Measurements from ENCODE around the gene MIX23. TPM values are rescaled to one million over a fixed set of nuclear protein-coding genes. Genes with fewer than 3 reads are reported as not detected.

The MIX23 gene
- polyA plus RNA-seq, 1 experiment = 21.7 TPM

GRCh38 chr3:122331886-122332285, 51.1 kb downstream of the MIX23 start:
- Histone ChIP-seq H3K9me3 (ENCODE audit: control insufficient read depth, insufficient read depth, low read length) (no peaks in the 10 kb centered on the region), H3K27me3 (ENCODE audit: control insufficient read depth, insufficient read depth, low read length) (peaks cover 7% of the 10 kb centered on the region), H3K4me3 (ENCODE audit: low read depth, low read length) (no peak overlapping the region), H3K27ac (ENCODE audit: low read depth, low read length) (no peak overlapping the region)
- DNase-seq (ENCODE audit: low read depth, low spot score) = no peak
- CTCF ChIA-PET = no interaction called here
- no peak for TF ChIP-seq CTCF (IDR thresholded peaks at IDR 0.05; ENCODE audit: low read depth, low read length)
- POLR2A ChIA-PET = no interaction called here

- Histone ChIP-seq H3K4me3 (ENCODE audit: low read depth, low read length) (no peak overlapping the region), H3K9me3 (ENCODE audit: control insufficient read depth, insufficient read depth, low read length) (no peaks in the 10 kb centered on the region), H3K27me3 (ENCODE audit: control insufficient read depth, insufficient read depth, low read length) (peaks cover 3% of the 10 kb centered on the region), H3K27ac (ENCODE audit: low read depth, low read length) (no peak overlapping the region)
- no peak for TF ChIP-seq CTCF (IDR thresholded peaks at IDR 0.05; ENCODE audit: low read depth, low read length)
- ChIA-PET CTCF (no interaction called here), POLR2A (no interaction called here)
- no peak for DNase-seq (ENCODE audit: low read depth, low spot score)
Measured at GRCh38 chr3:122325769-122326168, 57.3 kb downstream of the MIX23 start.

GRCh38 chr3:122324871-122325323, 58.1 kb downstream of the MIX23 start, which contains the start of gene CSTA:
Gene CSTA, plus strand, starts transcription at chr3:122325248. Its CDS starts 45 bp downstream, at chr3:122325293.
- POLR2A ChIA-PET = no interaction called here
- DNase-seq (ENCODE audit: low read depth, low spot score) = no peak

GRCh38 chr3:122322095-122323075, 60.6 kb downstream of the MIX23 start:
- no peak for DNase-seq (ENCODE audit: low read depth, low spot score)
- ChIA-PET CTCF (no interaction called here), POLR2A (no interaction called here)
- no peak for TF ChIP-seq CTCF (IDR thresholded peaks at IDR 0.05; ENCODE audit: low read depth, low read length)
- H3K27ac ChIP-seq (ENCODE audit: low read depth, low read length) = no peak overlapping the region
- H3K9me3 ChIP-seq (ENCODE audit: control insufficient read depth, insufficient read depth, low read length) = no peaks in the 10 kb centered on the region
- H3K27me3 ChIP-seq (ENCODE audit: control insufficient read depth, insufficient read depth, low read length) = no peaks in the 10 kb centered on the region
- no peak overlapping the region for H3K4me3 ChIP-seq (ENCODE audit: low read depth, low read length)

More at GRCh38 chr3:122324871-122325323, 58.1 kb downstream of the MIX23 start, which contains the start of gene CSTA:
- H3K9me3 ChIP-seq (ENCODE audit: control insufficient read depth, insufficient read depth, low read length) = no peaks in the 10 kb centered on the region
- H3K4me3 ChIP-seq (ENCODE audit: low read depth, low read length) = no peak within 1 kb of the TSS
- no peak within 1 kb of the TSS for H3K27ac ChIP-seq (ENCODE audit: low read depth, low read length)
- CTCF ChIA-PET = no interaction called here
- no peak for TF ChIP-seq CTCF (IDR thresholded peaks at IDR 0.05; ENCODE audit: low read depth, low read length)
- no peaks in the 10 kb centered on the region for H3K27me3 ChIP-seq (ENCODE audit: control insufficient read depth, insufficient read depth, low read length)

GRCh38 chr3:122318620-122319019, 64.4 kb downstream of the MIX23 start:
- H3K4me3 ChIP-seq (ENCODE audit: low read depth, low read length) = no peak overlapping the region
- H3K27ac ChIP-seq (ENCODE audit: low read depth, low read length) = no peak overlapping the region
- no peak for DNase-seq (ENCODE audit: low read depth, low spot score)
- no peaks in the 10 kb centered on the region for H3K9me3 ChIP-seq (ENCODE audit: control insufficient read depth, insufficient read depth, low read length)
- POLR2A ChIA-PET = no interaction called here
- no peaks in the 10 kb centered on the region for H3K27me3 ChIP-seq (ENCODE audit: control insufficient read depth, insufficient read depth, low read length)
- CTCF ChIA-PET = no interaction called here
- no peak for TF ChIP-seq CTCF (IDR thresholded peaks at IDR 0.05; ENCODE audit: low read depth, low read length)
